Measurements from ENCODE around the gene SLC38A11. TPM values are rescaled to one million over a fixed set of nuclear protein-coding genes. Genes with fewer than 3 reads are reported as not detected.
A peak's percentile ranks its signal among the peaks of the same experiment; 100 is the strongest.

The SLC38A11 gene
- total RNA-seq, 1 experiment from 2014 or later, result not detected

GRCh38 chr2:164975891-164976290, 20.6 kb upstream of the SLC38A11 start:
- in situ Hi-C loops (cut with HindIII; ENCODE audit: low pct_unique_long_range_greater_than_20kb, low sequenced_read_pairs), result no loop called here
- no peak for DNase-seq (ENCODE audit: low read depth)

DNA sequence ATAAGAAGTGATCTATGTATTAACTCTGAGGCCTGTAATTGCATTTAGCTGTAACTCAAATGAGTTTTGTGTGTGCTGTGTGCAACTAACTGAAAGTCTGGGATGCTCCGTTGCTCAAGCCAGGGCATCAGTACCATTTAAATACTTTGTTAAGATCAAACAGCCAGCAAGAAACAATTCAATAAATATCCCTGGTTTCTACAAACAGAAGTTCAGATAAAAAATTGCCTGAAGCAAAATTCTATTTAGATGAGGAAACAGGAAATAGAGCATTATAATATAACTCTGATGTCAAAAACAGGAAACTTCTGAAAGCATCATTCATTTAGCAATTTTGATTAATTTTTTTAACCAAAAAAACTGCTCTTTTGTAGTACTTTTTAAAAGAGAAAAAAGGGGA, 18.9 kb upstream of the SLC38A11 start:
- in situ Hi-C loops (cut with HindIII; ENCODE audit: low pct_unique_long_range_greater_than_20kb, low sequenced_read_pairs), result no loop called here
- no peak for DNase-seq (ENCODE audit: low read depth)

DNA sequence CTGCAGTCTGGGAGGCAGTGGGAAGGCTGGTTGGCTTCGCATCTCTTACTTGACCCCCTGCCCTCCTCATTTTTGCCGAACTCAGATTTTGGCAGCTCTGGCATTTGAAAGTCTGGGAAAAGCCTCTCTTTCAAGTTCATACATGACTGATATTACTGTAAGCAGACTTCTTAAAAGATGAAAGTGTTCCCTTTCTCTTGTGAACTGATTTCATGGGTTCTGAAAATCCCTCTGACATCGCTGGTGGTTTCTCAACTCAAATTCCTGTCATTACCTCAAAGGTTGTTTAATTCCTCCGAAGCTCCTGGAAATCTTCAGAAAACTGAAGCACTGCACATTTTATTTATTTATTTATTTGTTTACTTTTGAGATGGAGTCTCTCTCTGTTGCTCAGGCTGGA, 16.9 kb upstream of the SLC38A11 start:
- no peak for DNase-seq (ENCODE audit: low read depth)
- in situ Hi-C loops (cut with HindIII; ENCODE audit: low pct_unique_long_range_greater_than_20kb, low sequenced_read_pairs), result no loop called here

GRCh38 chr2:164969909-164970690, 14.8 kb upstream of the SLC38A11 start:
- DNase-seq (ENCODE audit: low read depth), result no peak
- in situ Hi-C loops (cut with HindIII; ENCODE audit: low pct_unique_long_range_greater_than_20kb, low sequenced_read_pairs), result no loop called here

DNA sequence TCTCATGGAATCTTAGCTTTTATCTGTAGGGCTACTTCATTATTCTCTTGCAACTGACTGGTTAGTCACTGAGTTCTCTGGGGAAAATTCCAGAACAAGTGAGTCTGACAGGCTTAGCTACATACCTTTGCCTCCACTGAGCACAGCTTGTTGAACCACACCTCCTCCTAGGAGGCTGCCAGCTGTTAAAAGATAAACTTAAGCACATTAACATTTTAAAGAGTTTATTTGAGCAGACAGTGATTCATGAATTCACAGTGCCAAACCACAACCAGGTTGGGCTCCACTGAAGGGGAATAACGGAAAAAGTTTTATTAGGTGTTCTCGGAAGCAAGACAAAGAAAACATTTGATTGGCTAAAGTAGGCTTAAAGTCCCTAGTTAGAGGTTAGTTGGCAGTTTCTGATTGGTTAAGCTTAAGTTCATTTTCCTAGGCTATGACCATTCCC, 12.5 kb upstream of the SLC38A11 start:
- in situ Hi-C loops (cut with HindIII; ENCODE audit: low pct_unique_long_range_greater_than_20kb, low sequenced_read_pairs), result no loop called here
- peak; percentile 97 for DNase-seq (ENCODE audit: low read depth)

DNA sequence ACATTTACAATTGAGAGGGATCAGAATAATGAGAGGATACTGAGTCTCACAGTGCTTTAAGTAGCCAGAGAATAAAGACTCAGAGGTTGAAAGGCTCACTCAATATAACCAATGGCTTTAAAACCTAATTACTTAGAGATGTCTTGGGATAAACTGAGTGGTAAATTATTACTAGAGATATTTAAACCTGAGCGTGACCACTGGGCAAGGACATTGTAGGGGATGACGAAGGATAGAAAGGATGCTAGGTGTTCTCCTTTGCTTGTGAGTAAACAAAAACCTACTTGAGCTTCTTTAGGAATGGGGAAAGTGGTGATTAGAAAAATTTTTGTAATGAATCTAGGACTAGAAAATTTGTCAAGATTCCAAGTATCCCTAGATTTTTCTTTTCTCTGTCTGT, 12.0 kb upstream of the SLC38A11 start:
- DNase-seq (ENCODE audit: low read depth), result no peak
- in situ Hi-C loops (cut with HindIII; ENCODE audit: low pct_unique_long_range_greater_than_20kb, low sequenced_read_pairs), result no loop called here

DNA sequence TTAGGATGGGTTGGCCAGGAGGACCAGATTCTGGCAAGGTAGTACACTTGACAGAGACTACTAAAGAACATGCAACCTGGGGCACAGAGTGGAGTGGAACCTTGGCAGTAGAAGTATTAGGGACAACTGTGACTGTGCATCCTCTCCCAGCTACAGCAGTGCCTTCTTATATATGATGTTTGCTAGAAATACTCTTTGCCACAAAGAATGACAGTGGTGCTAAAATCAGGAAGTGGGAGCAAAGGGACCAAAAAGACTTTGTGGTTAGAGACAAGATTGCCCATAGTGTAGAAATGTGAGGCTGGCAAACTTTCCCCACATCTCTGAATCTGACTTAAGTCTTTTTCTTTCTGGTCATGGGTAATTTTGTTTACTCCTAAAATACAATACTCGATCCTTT, 9.4 kb upstream of the SLC38A11 start:
- DNase-seq (ENCODE audit: low read depth), result no peak
- in situ Hi-C loops (cut with HindIII; ENCODE audit: low pct_unique_long_range_greater_than_20kb, low sequenced_read_pairs), result no loop called here

DNA sequence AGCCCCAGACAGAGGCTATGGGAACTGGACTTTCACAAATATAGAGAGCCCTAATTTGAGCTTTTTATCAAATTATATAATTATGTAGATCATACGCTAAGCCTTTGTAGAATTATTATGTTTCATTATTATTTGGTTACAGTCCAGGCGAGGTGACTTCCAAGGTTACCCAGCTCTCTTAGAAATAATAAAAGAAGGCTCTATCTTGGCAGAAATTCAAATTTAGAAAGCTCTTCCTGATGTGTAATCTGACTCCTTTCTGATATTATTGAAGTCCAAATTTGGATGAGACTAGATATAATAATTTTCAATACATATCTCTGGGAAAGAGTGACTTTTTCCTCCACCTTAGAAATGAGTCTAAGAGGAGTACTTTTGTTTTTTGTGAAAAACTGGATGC, 4.8 kb upstream of the SLC38A11 start:
- in situ Hi-C loops (cut with HindIII; ENCODE audit: low pct_unique_long_range_greater_than_20kb, low sequenced_read_pairs), result no loop called here
- no peak for DNase-seq (ENCODE audit: low read depth)

GRCh38 chr2:164954186-164954585, 1.1 kb downstream of the SLC38A11 start:
- in situ Hi-C loops (cut with HindIII; ENCODE audit: low pct_unique_long_range_greater_than_20kb, low sequenced_read_pairs), result no loop called here
- DNase-seq (ENCODE audit: low read depth), result no peak

DNA sequence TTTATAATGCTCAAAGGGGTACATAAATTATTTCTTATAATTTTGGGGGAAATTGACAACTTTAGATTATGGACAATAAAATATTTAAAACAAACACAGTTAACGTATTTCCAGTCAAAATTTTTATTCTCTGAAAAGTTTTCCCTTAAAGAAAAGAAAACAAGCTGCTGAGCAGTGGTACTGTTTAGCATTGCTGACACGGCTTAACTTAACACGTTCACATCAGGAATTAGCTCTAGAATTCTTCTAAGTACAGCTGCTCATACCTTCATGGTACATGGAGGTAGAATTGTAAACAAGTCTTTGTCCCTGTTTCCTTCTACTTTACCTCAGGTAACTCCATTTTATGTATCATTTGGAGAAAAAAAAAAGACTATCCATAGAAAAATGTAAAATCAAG, 2.0 kb downstream of the SLC38A11 start:
- no peak for DNase-seq (ENCODE audit: low read depth)
- in situ Hi-C loops (cut with HindIII; ENCODE audit: low pct_unique_long_range_greater_than_20kb, low sequenced_read_pairs), result no loop called here

- in situ Hi-C loops (cut with HindIII; ENCODE audit: low pct_unique_long_range_greater_than_20kb, low sequenced_read_pairs), result no loop called here
These were observed 3.1 kb downstream of the SLC38A11 start for GRCh38 chr2:164952057-164952702.

GRCh38 chr2:164948540-164948939, 6.8 kb downstream of the SLC38A11 start:
- in situ Hi-C loops (cut with HindIII; ENCODE audit: low pct_unique_long_range_greater_than_20kb, low sequenced_read_pairs), result no loop called here
- no peak for DNase-seq (ENCODE audit: low read depth)

More at GRCh38 chr2:164952057-164952702, 3.1 kb downstream of the SLC38A11 start:
- no peak for DNase-seq (ENCODE audit: low read depth)

DNA sequence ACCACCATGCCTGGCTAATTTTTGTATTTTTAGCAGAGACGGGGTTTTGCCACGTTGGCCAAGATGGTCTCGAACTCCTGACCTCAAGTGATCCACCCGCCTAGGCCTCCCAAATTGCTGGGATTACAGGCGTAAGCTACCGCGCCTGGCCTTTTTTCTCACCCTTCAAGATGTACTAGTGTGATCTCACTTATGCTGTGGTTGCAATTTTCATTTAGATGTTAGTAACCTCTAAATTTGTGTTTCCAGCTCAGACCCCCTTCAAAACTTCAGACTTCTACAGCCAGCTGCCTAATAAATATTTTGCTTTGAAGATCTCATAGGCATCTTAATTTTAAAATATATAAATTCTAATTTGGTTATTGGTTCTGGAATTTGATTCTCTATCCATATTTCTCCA, 8.0 kb downstream of the SLC38A11 start:
- in situ Hi-C loops (cut with HindIII; ENCODE audit: low pct_unique_long_range_greater_than_20kb, low sequenced_read_pairs), result no loop called here
- no peak for DNase-seq (ENCODE audit: low read depth)

- no peak for DNase-seq (ENCODE audit: low read depth)
- in situ Hi-C loops (cut with HindIII; ENCODE audit: low pct_unique_long_range_greater_than_20kb, low sequenced_read_pairs), result no loop called here
These were observed 12.0 kb downstream of the SLC38A11 start for GRCh38 chr2:164943289-164943688.

DNA sequence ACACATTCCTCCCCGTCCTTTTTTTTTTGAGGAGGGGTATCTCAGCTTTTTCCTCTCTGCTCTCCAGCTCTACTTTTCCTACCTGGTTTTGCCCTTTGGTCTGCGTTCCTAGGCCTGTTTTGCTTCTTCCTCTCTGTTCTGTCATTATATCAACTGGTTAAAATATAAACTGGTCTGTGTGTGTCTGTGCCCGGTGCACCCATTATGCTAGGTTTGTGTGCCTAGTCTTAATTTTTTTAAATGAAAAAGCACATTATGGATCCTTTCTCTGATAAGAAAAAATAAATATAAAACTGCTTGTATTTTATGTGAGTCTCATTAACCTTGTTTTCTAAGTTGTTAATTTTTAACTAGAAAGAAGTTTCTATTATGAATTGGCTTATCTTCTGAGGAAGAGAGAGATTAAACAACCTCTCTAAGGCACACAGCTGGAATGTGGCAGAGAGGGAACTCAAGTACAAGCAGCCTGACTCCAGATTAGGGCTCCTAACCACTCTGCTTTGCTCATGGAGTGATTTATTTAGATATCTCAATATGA, 17.4 kb downstream of the SLC38A11 start:
- in situ Hi-C loops (cut with HindIII; ENCODE audit: low pct_unique_long_range_greater_than_20kb, low sequenced_read_pairs), result no loop called here
- peak; percentile 66 for DNase-seq (ENCODE audit: low read depth)

DNA sequence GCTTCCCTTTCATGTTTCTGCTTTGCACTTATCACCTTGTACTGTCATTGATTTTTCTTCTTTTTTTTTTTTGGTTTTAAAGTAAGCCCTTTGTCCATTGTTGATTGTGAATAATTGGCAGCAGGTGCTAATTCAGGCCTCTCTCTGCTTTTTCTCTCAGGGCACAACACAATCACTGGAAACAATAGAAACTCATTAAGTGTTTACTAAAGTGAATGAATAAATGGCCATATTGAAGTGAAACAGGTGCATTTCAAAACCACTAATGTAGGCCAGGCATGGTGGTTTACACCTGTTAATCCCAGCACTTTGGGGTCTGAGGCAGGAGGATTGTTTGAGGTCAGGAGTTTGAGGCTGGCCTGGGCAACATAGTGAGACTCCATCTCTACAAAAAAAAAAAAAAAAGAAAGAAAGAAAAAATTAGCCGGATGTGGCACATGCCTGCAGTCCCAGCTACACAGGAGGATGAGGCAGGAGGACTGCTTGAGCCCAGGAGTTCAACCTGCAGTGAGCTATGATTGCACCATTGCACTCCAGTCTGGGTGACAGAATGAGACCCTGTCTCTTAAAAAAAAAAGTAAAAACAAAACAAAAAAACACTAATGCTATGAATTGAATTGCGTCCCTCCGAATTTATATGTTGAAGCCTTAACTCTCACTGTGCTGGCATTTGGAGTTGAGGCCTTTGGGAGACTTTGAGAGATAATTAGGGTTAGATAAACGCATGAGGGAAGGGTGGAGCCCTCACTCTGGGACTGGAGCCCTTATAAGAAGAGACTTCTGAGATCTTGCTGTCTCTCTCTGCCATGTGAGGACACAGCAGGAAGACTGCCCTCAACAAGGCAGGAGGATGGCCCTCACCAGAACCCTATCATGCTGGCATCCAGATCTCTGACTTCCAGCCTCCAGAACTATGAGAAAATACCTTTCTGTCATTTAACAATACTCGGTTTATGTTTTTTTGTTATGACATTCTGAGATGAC, 19.9 kb downstream of the SLC38A11 start:
- no peak for DNase-seq (ENCODE audit: low read depth)
- in situ Hi-C loops (cut with HindIII; ENCODE audit: low pct_unique_long_range_greater_than_20kb, low sequenced_read_pairs), result no loop called here

- no peak for DNase-seq (ENCODE audit: low read depth)
- in situ Hi-C loops (cut with HindIII; ENCODE audit: low pct_unique_long_range_greater_than_20kb, low sequenced_read_pairs), result no loop called here
These were observed 20.8 kb downstream of the SLC38A11 start for GRCh38 chr2:164934401-164935117.

- in situ Hi-C loops (cut with HindIII; ENCODE audit: low pct_unique_long_range_greater_than_20kb, low sequenced_read_pairs), result no loop called here
- no peak for DNase-seq (ENCODE audit: low read depth)
These were observed 21.6 kb downstream of the SLC38A11 start for GRCh38 chr2:164933671-164934189.

Data from Caki2 (cell line).